Endothelial cell of umbilical vein (primary cell): ENCODE results near the gene KIF5C. TPM values are rescaled to one million over a fixed set of nuclear protein-coding genes. Genes with fewer than 3 reads are reported as not detected.

Source experiments
- BruUV-seq: library from RNA; stranded (reverse); fragments of 400-500 nt; replicated peaks from 2 replicates; lab custom pipeline; 2021; lab: Mats Ljungman, UMichigan
- CTCF ChIA-PET: fragments of 300-600, 350-600 bp; sonication (Branson Sonifier 250); formaldehyde crosslinking; loops from one replicate; lab custom pipeline; 2021; ENCODE audit warnings: antibody characterized with exemption, inconsistent platforms; lab: Charles Lee
- POLR2A ChIA-PET: fragments of 300-600, 350-600 bp; sonication (Branson Sonifier 250); formaldehyde crosslinking; loops from one replicate; lab custom pipeline; 2021; ENCODE audit warnings: antibody characterized with exemption, inconsistent platforms; lab: Charles Lee
- DNase-seq: peaks from one replicate; pipeline ENCODE4 v3.0.0-alpha.2; 2011; ENCODE audit warnings: low read depth, low spot score
- FAIRE-seq: peaks from 2 replicates; lab custom pipeline; 2011; peaks lifted over from hg19 to GRCh38; lab: Jason Lieb, UNC
- H2AFZ ChIP-seq: 2 replicates; pipeline ENCODE4 v1.6.0; 2012; ENCODE audit warnings: low read depth, low read length, control low read depth, inconsistent platforms
- H3K27ac ChIP-seq: 2 replicates; pipeline ENCODE4 v1.5.1; 2011; ENCODE audit warnings: low read depth, mild to moderate bottlenecking, control low read depth, low read length, moderate library complexity; ENCODE audit not compliant: insufficient read depth
- H3K27me3 ChIP-seq, 2 experiments: 2 replicates each; pipeline versions ENCODE4 v1.6.0 to v1.6.1; 2011; ENCODE audit warnings: low read length in 2 of 2, mixed read lengths in 1 of 2; ENCODE audit not compliant: control insufficient read depth in 2 of 2, insufficient read depth in 2 of 2
- H3K36me3 ChIP-seq, 2 experiments: 2 replicates in 1 of 2; 3 replicates in 1 of 2; pipeline ENCODE4 v1.5.1; 2011; ENCODE audit warnings: low read length in 2 of 2, mild to moderate bottlenecking in 1 of 2, moderate library complexity in 1 of 2; ENCODE audit not compliant: control insufficient read depth in 2 of 2, insufficient read depth in 2 of 2; ENCODE audit errors: extremely low read depth in 1 of 2
- H3K4me1 ChIP-seq: 3 replicates; pipeline ENCODE4 v1.5.1; 2011; ENCODE audit warnings: mild to moderate bottlenecking, low read length; ENCODE audit not compliant: control insufficient read depth, insufficient read depth; ENCODE audit errors: extremely low read depth
- H3K4me2 ChIP-seq: 2 replicates; pipeline ENCODE4 v1.6.1; 2011; ENCODE audit warnings: low read length, control low read depth, mixed read lengths; ENCODE audit not compliant: insufficient read depth
- H3K4me3 ChIP-seq, 3 experiments: fragments of 200-600 bp in 1 of 3; sonication (generic), shearing (Covaris generic) in 1 of 3; replicated peaks in 1 of 3; 2 replicates each; pipeline ENCODE4 v1.5.1; 2011 to 2016; ENCODE audit warnings: control low read depth in 3 of 3, low read length in 3 of 3, mild to moderate bottlenecking in 2 of 3, inconsistent platforms in 1 of 3, low read depth in 1 of 3, moderate library complexity in 1 of 3; ENCODE audit not compliant: insufficient read depth in 1 of 3
- H3K79me2 ChIP-seq: 2 replicates; pipeline ENCODE4 v1.6.0; 2012; ENCODE audit warnings: low read length, inconsistent platforms; ENCODE audit not compliant: control insufficient read depth, insufficient read depth
- H3K9ac ChIP-seq: replicated peaks from 2 replicates; pipeline ENCODE3; 2011; ENCODE audit warnings: low read length, control low read depth; ENCODE audit not compliant: insufficient read depth; ENCODE audit errors: extremely low read depth
- H3K9me1 ChIP-seq: replicated peaks from 3 replicates; pipeline ENCODE4 v1.6.0; 2011; ENCODE audit warnings: mild to moderate bottlenecking, low read length; ENCODE audit not compliant: control insufficient read depth, insufficient read depth; ENCODE audit errors: extremely low read depth
- H3K9me3 ChIP-seq: replicated peaks from 2 replicates; pipeline ENCODE4 v1.5.1; 2012; ENCODE audit warnings: low read length, inconsistent platforms; ENCODE audit not compliant: control insufficient read depth, insufficient read depth
- H4K20me1 ChIP-seq: replicated peaks from 2 replicates; pipeline ENCODE3; 2011; ENCODE audit warnings: mild to moderate bottlenecking, low read length; ENCODE audit not compliant: control insufficient read depth, insufficient read depth; ENCODE audit errors: extremely low read depth
- EZH2 ChIP-seq: IDR thresholded peaks from 2 replicates; pipeline ENCODE4 v1.6.1; 2012; ENCODE audit warnings: borderline replicate concordance, low read depth, mild to moderate bottlenecking, moderate library complexity, low read length, inconsistent platforms; ENCODE audit not compliant: severe bottlenecking
- JUN ChIP-seq: IDR thresholded peaks from 2 replicates; pipeline ENCODE4 v1.6.1; 2011; ENCODE audit warnings: borderline replicate concordance, low read depth; ENCODE audit not compliant: insufficient read length, insufficient read depth
- dilution Hi-C: fragments of 300-500 bp; cut with MboI; formaldehyde crosslinking; loops from one replicate; pipeline ENCODE4 v1.15.0; 2019; ENCODE audit warnings: low sequenced_read_pairs; ENCODE audit not compliant: extremely low pct_ligation_motif_present
- intact Hi-C: fragments of 100-400 bp; cut with micrococcal nuclease; formaldehyde crosslinking; loops from one replicate; pipeline ENCODE4 v1.10.0; 2022
- polyA plus RNA-seq, 4 experiments: library from polyadenylated mRNA; depleted of rRNA in 3 of 4; stranded (reverse) in 3 of 4; unstranded in 1 of 4; fragments of >200 nt; gene quantifications; 2 replicates each; pipeline versions ENCODE4 v1.2.1 to v1.2.3, GENCODE V29; 2011 to 2012; ENCODE audit warnings: missing spikeins in 1 of 4
- total RNA-seq: library from RNA; stranded (reverse); gene quantifications from 2 replicates; pipeline ENCODE4 v1.2.3, GENCODE V29; 2021
- TF ChIP-seq, protein P1 (sequence below), 2 donors: IDR thresholded peaks; 1 replicate in 1 of 2; 2 replicates in 1 of 2; pipeline ENCODE4 v1.5.1; 2011; ENCODE audit warnings: low read length in 2 of 2, mild to moderate bottlenecking in 2 of 2, moderate library complexity in 2 of 2, control low read depth in 1 of 2, inconsistent platforms in 1 of 2, low read depth in 1 of 2; ENCODE audit not compliant: insufficient read depth in 1 of 2; ENCODE audit errors: extremely low read depth in 1 of 2
- TF ChIP-seq, protein P2 (sequence below): IDR thresholded peaks from 2 replicates; pipeline ENCODE4 v1.6.1; 2011; ENCODE audit not compliant: insufficient read depth, insufficient read length

Gene KIF5C
- total and polyA plus RNA-seq, 2 donors (not counting 3 experiments of a cell fraction or from before 2014, with no cell fraction given) = 0.01 to 0.55 TPM

DNA sequence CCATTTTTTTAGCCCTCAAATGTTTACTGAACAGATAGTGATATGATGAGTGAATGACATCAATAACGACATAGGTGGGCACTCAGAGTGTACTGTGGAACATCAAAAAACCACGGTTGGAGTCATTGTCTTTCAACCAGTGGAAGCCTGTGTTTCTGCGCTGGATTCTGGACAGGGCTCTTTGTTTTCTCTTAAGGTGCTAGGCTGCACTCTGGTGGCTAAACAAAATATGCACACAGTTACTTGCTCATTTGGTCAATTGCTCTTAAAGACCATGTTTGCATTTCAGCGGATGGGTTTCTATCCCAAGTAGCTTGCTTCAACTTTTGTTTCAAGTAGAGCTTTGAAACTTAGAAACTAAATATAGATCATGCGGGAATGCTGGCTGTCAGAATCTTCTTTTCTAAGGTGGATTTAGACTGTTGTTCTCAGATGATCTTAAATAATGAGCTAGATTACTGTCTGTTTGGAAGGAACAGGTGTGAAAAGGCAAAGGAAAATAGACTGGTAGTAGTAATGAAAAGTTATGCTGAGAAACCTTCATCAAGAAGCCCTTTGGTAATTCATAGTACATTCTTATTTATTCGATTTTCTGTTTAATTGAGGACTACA is 115.0 kb downstream of the KIF5C start:
- Histone ChIP-seq H3K4me1 (no peaks in the 10 kb centered on the region), H3K9ac (no peak overlapping the region), H3K4me3 (no peak overlapping the region), H3K4me2 (no peak overlapping the region), H3K9me3 (no peaks in the 10 kb centered on the region), H3K27me3 (no peaks in the 10 kb centered on the region), H3K36me3 (no peaks in the 10 kb centered on the region), H4K20me1 (no peaks in the 10 kb centered on the region), H3K9me1 (no peaks in the 10 kb centered on the region), H3K27ac (no peak overlapping the region), H2AFZ (no peak overlapping the region), H3K79me2 (no peaks in the 10 kb centered on the region)
- POLR2A ChIA-PET = no interaction called here
- no TSS peak for BruUV-seq
- intact Hi-C loops = loop anchor here (1.0 to 10.0 kb wide), 6 partner anchors 63 to 1053 kb away; partner anchors contain the start of gene EPC2
- DNase-seq (peak; percentile 75), FAIRE-seq (peak; percentile 79)
- dilution Hi-C loops = no loop called here
- TF ChIP-seq, protein P1, sequence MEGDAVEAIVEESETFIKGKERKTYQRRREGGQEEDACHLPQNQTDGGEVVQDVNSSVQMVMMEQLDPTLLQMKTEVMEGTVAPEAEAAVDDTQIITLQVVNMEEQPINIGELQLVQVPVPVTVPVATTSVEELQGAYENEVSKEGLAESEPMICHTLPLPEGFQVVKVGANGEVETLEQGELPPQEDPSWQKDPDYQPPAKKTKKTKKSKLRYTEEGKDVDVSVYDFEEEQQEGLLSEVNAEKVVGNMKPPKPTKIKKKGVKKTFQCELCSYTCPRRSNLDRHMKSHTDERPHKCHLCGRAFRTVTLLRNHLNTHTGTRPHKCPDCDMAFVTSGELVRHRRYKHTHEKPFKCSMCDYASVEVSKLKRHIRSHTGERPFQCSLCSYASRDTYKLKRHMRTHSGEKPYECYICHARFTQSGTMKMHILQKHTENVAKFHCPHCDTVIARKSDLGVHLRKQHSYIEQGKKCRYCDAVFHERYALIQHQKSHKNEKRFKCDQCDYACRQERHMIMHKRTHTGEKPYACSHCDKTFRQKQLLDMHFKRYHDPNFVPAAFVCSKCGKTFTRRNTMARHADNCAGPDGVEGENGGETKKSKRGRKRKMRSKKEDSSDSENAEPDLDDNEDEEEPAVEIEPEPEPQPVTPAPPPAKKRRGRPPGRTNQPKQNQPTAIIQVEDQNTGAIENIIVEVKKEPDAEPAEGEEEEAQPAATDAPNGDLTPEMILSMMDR (IDR thresholded peaks at IDR 0.05; ENCODE audit: extremely low read depth in 1 of 2, insufficient read depth in 1 of 2, low read depth in 1 of 2, low read length in 2 of 2) = peak; percentile 55 to 59
- TF ChIP-seq JUN (no peak), EZH2 (no peak)
- TF ChIP-seq, protein P2, sequence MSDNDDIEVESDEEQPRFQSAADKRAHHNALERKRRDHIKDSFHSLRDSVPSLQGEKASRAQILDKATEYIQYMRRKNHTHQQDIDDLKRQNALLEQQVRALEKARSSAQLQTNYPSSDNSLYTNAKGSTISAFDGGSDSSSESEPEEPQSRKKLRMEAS = no peak
- CTCF ChIA-PET = interaction anchor here (0.6 to 3.2 kb wide), 38 partner anchors 10 to 1907 kb away, joined by 3 to 36 read pairs (median 4); partner anchors contain the start of genes MBD5 and ORC4
